Karpas-422 (cell line): Measurements from ENCODE around the gene PGBD4. TPM values are rescaled to one million over a fixed set of nuclear protein-coding genes. Genes with fewer than 3 reads are reported as not detected.
A peak's percentile ranks its signal among the peaks of the same experiment; 100 is the strongest.

Experiments
- DNase-seq: peaks from one replicate; pipeline ENCODE4 v3.0.0-alpha.2; 2015
- H2AFZ ChIP-seq: fragments of 200-600 bp; sonication (generic); 2 replicates; pipeline ENCODE4 v1.6.1; 2014; ENCODE audit warnings: antibody characterized with exemption, low read length, mixed read lengths
- H3K27ac ChIP-seq: fragments of 200-600 bp; sonication (generic); 2 replicates; pipeline ENCODE4 v1.5.1; 2014; ENCODE audit warnings: mild to moderate bottlenecking, low read length, moderate library complexity
- H3K27me3 ChIP-seq: fragments of 200-600 bp; sonication (generic); 2 replicates; pipeline ENCODE4 v1.6.1; 2014; ENCODE audit warnings: low read length, mixed read lengths
- H3K36me3 ChIP-seq: fragments of 200-600 bp; sonication (generic); 2 replicates; pipeline ENCODE4 v1.6.1; 2014; ENCODE audit warnings: low read length, mixed read lengths; ENCODE audit not compliant: insufficient read depth
- H3K4me1 ChIP-seq: fragments of 200-600 bp; sonication (generic); 2 replicates; pipeline ENCODE4 v1.6.1; 2014; ENCODE audit warnings: mild to moderate bottlenecking, low read length, mixed read lengths
- H3K4me2 ChIP-seq: fragments of 200-600 bp; sonication (generic); 2 replicates; pipeline ENCODE4 v1.6.1; 2014; ENCODE audit warnings: low read length, low read depth, mild to moderate bottlenecking; ENCODE audit not compliant: poor library complexity, severe bottlenecking
- H3K4me3 ChIP-seq: fragments of 200-600 bp; sonication (generic); 2 replicates; pipeline ENCODE4 v1.5.1; 2014; ENCODE audit warnings: mild to moderate bottlenecking, antibody characterized with exemption, low read length, mixed read lengths
- H3K79me2 ChIP-seq: fragments of 200-600 bp; sonication (generic); 2 replicates; pipeline ENCODE4 v1.6.1; 2014; ENCODE audit warnings: mild to moderate bottlenecking, low read length, mixed read lengths
- H3K9ac ChIP-seq: fragments of 200-600 bp; sonication (generic); 2 replicates; pipeline ENCODE4 v1.6.0; 2014; ENCODE audit warnings: low read length
- H3K9me2 ChIP-seq: fragments of 200-600 bp; sonication (generic), shearing (Covaris generic); replicated peaks from 2 replicates; pipeline ENCODE4 v1.6.0; 2014; ENCODE audit warnings: mild to moderate bottlenecking, low read length, moderate library complexity; ENCODE audit not compliant: insufficient read depth
- H3K9me3 ChIP-seq: fragments of 300-700, 200-600 bp; sonication (generic); 2 replicates; pipeline ENCODE4 v1.6.1; 2014; ENCODE audit warnings: low read length, mixed read lengths
- H4K20me1 ChIP-seq: fragments of 200-600 bp; sonication (generic); 2 replicates; pipeline ENCODE4 v1.6.1; 2014; ENCODE audit warnings: mild to moderate bottlenecking, antibody characterized with exemption, low read length, low read depth; ENCODE audit not compliant: insufficient read depth
- total RNA-seq: library from RNA; depleted of rRNA; stranded (reverse); fragments of >200 nt; shearing (Covaris generic); gene quantifications from 2 replicates; pipeline ENCODE4 v1.2.3, GENCODE V29; 2014; ENCODE audit warnings: low replicate concordance

Gene PGBD4
- total RNA-seq, 1 experiment from 2014 or later = 6.4 TPM

- no peaks in the 10 kb centered on the region for H3K79me2 ChIP-seq
- H3K9me2 ChIP-seq = no peaks in the 10 kb centered on the region
- no peak overlapping the region for H3K9ac ChIP-seq
- DNase-seq = no peak
- no peak overlapping the region for H3K4me2 ChIP-seq
- no peak overlapping the region for H2AFZ ChIP-seq
- peaks cover 4% of the 10 kb centered on the region; the same call in 1 of the 2 replicates for H3K4me1 ChIP-seq
- no peaks in the 10 kb centered on the region for H3K27me3 ChIP-seq
- H3K9me3 ChIP-seq = no peaks in the 10 kb centered on the region
- no peaks in the 10 kb centered on the region for H4K20me1 ChIP-seq
- no peaks in the 10 kb centered on the region for H3K36me3 ChIP-seq
- no peak overlapping the region for H3K27ac ChIP-seq
- no peak overlapping the region for H3K4me3 ChIP-seq
These were observed 35.9 kb upstream of the PGBD4 start for GRCh38 chr15:34065941-34066340.

- DNase-seq = no peak
- no peaks in the 10 kb centered on the region for H4K20me1 ChIP-seq
- H3K4me2 ChIP-seq = no peak overlapping the region
- H3K9ac ChIP-seq = no peak overlapping the region
- no peaks in the 10 kb centered on the region for H3K79me2 ChIP-seq
- H3K9me3 ChIP-seq = no peaks in the 10 kb centered on the region
- no peaks in the 10 kb centered on the region for H3K9me2 ChIP-seq
- no peak overlapping the region for H3K4me3 ChIP-seq
- H3K27ac ChIP-seq = no peak overlapping the region
- no peaks in the 10 kb centered on the region for H3K36me3 ChIP-seq
- H3K27me3 ChIP-seq = no peaks in the 10 kb centered on the region
- no peak overlapping the region for H2AFZ ChIP-seq
- H3K4me1 ChIP-seq = no peaks in the 10 kb centered on the region
These were observed 31.9 kb upstream of the PGBD4 start for GRCh38 chr15:34070003-34070402.

GRCh38 chr15:34076785-34077184, 25.1 kb upstream of the PGBD4 start:
- Histone ChIP-seq H3K9me3 (no peaks in the 10 kb centered on the region), H3K9me2 (no peaks in the 10 kb centered on the region), H3K27me3 (no peaks in the 10 kb centered on the region), H3K4me3 (no peak overlapping the region), H3K79me2 (no peaks in the 10 kb centered on the region), H3K36me3 (no peaks in the 10 kb centered on the region), H3K4me2 (no peak overlapping the region), H3K27ac (no peak overlapping the region), H4K20me1 (no peaks in the 10 kb centered on the region), H3K9ac (no peak overlapping the region), H3K4me1 (peaks cover 4% of the 10 kb centered on the region; the same call in 1 of the 2 replicates), H2AFZ (no peak overlapping the region)
- no peak for DNase-seq

- Histone ChIP-seq H4K20me1 (no peaks in the 10 kb centered on the region), H3K36me3 (peaks cover 4% of the 10 kb centered on the region; the same call in 1 of the 2 replicates), H3K4me2 (no peak overlapping the region), H3K79me2 (no peaks in the 10 kb centered on the region), H2AFZ (no peak overlapping the region), H3K4me3 (no peak overlapping the region), H3K9me3 (no peaks in the 10 kb centered on the region), H3K27me3 (no peaks in the 10 kb centered on the region), H3K9ac (no peak overlapping the region), H3K27ac (no peak overlapping the region), H3K9me2 (no peaks in the 10 kb centered on the region), H3K4me1 (peaks cover 4% of the 10 kb centered on the region; the same call in 1 of the 2 replicates)
- DNase-seq = no peak
These were observed 23.0 kb upstream of the PGBD4 start for GRCh38 chr15:34078900-34079299.

GRCh38 chr15:34079904-34080303, 22.0 kb upstream of the PGBD4 start:
- DNase-seq = no peak
- Histone ChIP-seq H3K79me2 (no peaks in the 10 kb centered on the region), H3K27me3 (no peaks in the 10 kb centered on the region), H3K9me2 (no peaks in the 10 kb centered on the region), H3K9me3 (no peaks in the 10 kb centered on the region), H3K36me3 (peaks cover 9% of the 10 kb centered on the region), H3K4me2 (no peak overlapping the region), H3K4me1 (peaks cover 4% of the 10 kb centered on the region; the same call in 1 of the 2 replicates), H3K4me3 (no peak overlapping the region), H3K27ac (no peak overlapping the region), H2AFZ (no peak overlapping the region), H4K20me1 (no peaks in the 10 kb centered on the region), H3K9ac (no peak overlapping the region)

- H3K36me3 ChIP-seq = peaks cover 25% of the 10 kb centered on the region
- H3K9me3 ChIP-seq = no peaks in the 10 kb centered on the region
These were observed 17.8 kb upstream of the PGBD4 start for GRCh38 chr15:34084086-34084485.

GRCh38 chr15:34085746-34086145, 16.1 kb upstream of the PGBD4 start:
- no peaks in the 10 kb centered on the region for H4K20me1 ChIP-seq
- no peak overlapping the region for H3K4me3 ChIP-seq
- peaks cover 14% of the 10 kb centered on the region for H3K79me2 ChIP-seq
- H3K4me2 ChIP-seq = no peak overlapping the region
- no peak for DNase-seq
- H2AFZ ChIP-seq = no peak overlapping the region
- H3K9ac ChIP-seq = no peak overlapping the region
- peaks cover 32% of the 10 kb centered on the region for H3K36me3 ChIP-seq
- no peaks in the 10 kb centered on the region for H3K9me3 ChIP-seq
- no peaks in the 10 kb centered on the region for H3K9me2 ChIP-seq
- H3K27ac ChIP-seq = no peak overlapping the region
- peaks cover 7% of the 10 kb centered on the region for H3K4me1 ChIP-seq
- H3K27me3 ChIP-seq = no peaks in the 10 kb centered on the region

More at GRCh38 chr15:34084086-34084485, 17.8 kb upstream of the PGBD4 start:
- no peaks in the 10 kb centered on the region for H3K9me2 ChIP-seq
- no peaks in the 10 kb centered on the region for H3K27me3 ChIP-seq
- no peak overlapping the region for H3K27ac ChIP-seq
- no peak overlapping the region for H3K9ac ChIP-seq
- no peak overlapping the region for H3K4me2 ChIP-seq
- H3K79me2 ChIP-seq = peaks cover 4% of the 10 kb centered on the region; the same call in 1 of the 2 replicates
- no peak overlapping the region for H3K4me3 ChIP-seq
- H2AFZ ChIP-seq = no peak overlapping the region
- no peaks in the 10 kb centered on the region for H4K20me1 ChIP-seq
- no peaks in the 10 kb centered on the region for H3K4me1 ChIP-seq
- DNase-seq = no peak

- H3K4me3 ChIP-seq = peak overlapping the region; percentile 83
- peaks cover 87% of the 10 kb centered on the region for H3K79me2 ChIP-seq
- no peak overlapping the region for H3K9ac ChIP-seq
- H3K4me2 ChIP-seq = peak overlapping the region; percentile 78
- DNase-seq = no peak
- no peaks in the 10 kb centered on the region for H3K9me3 ChIP-seq
- H2AFZ ChIP-seq = no peak overlapping the region
- H4K20me1 ChIP-seq = no peaks in the 10 kb centered on the region
- peaks cover 27% of the 10 kb centered on the region for H3K4me1 ChIP-seq
- no peaks in the 10 kb centered on the region for H3K27me3 ChIP-seq
- no peaks in the 10 kb centered on the region for H3K9me2 ChIP-seq
- no peak overlapping the region for H3K27ac ChIP-seq
- H3K36me3 ChIP-seq = peaks cover 5% of the 10 kb centered on the region; the same call in 1 of the 2 replicates
These were observed 2.0 kb upstream of the PGBD4 start for GRCh38 chr15:34099914-34100313.
